GM19193 (cell line): ENCODE measurements around the gene HOXB2.

Source experiments
- POLR2A ChIP-seq: IDR thresholded peaks from 4 replicates; pipeline ENCODE4 v1.6.1; 2011; ENCODE audit not compliant: insufficient read depth, insufficient read length; ENCODE audit errors: extremely low read depth

HOXB2 gene

GRCh38 chr17:48545022-48545375 lies at the start of gene HOXB2:
TSS of gene HOXB2 (minus strand) at chr17:48545109. CDS start at chr17:48544911, 198 bp downstream.
- TF ChIP-seq POLR2A, result no peak

GRCh38 chr17:48593840-48594537 lies 49.1 kb upstream of the HOXB2 start:
- TF ChIP-seq POLR2A, result no peak

- no peak for TF ChIP-seq POLR2A
Measured at GRCh38 chr17:48593126-48593829, 48.4 kb upstream of the HOXB2 start, which contains the start of gene HOXB5. TSS of gene HOXB5 (minus strand) at chr17:48593779. CDS start at chr17:48593682, 97 bp downstream.

GRCh38 chr17:48592577-48592976 lies 47.7 kb upstream of the HOXB2 start:
- no peak for TF ChIP-seq POLR2A

GRCh38 chr17:48592057-48592514 lies 47.2 kb upstream of the HOXB2 start:
- no peak for TF ChIP-seq POLR2A

GRCh38 chr17:48591255-48592056 lies 46.5 kb upstream of the HOXB2 start:
- no peak for TF ChIP-seq POLR2A

GRCh38 chr17:48590607-48591161 lies 45.8 kb upstream of the HOXB2 start:
- TF ChIP-seq POLR2A, result no peak

GRCh38 chr17:48589831-48590606 lies 45.1 kb upstream of the HOXB2 start, which contains the start of gene HOXB3:
TSS of gene HOXB3 (minus strand) at chr17:48590241. CDS start at chr17:48552474, 37,767 bp downstream.
- peak; percentile 19 for TF ChIP-seq POLR2A

- TF ChIP-seq POLR2A, result no peak
Measured at GRCh38 chr17:48589060-48589830, 44.3 kb upstream of the HOXB2 start.

GRCh38 chr17:48588528-48588927 lies 43.6 kb upstream of the HOXB2 start:
- no peak for TF ChIP-seq POLR2A

- TF ChIP-seq POLR2A, result no peak
Measured at GRCh38 chr17:48588074-48588415, 43.1 kb upstream of the HOXB2 start.

GRCh38 chr17:48587276-48588073 lies 42.6 kb upstream of the HOXB2 start:
- TF ChIP-seq POLR2A, result no peak

- no peak for TF ChIP-seq POLR2A
Measured at GRCh38 chr17:48586355-48587258, 41.7 kb upstream of the HOXB2 start.
